T-helper 9 cell (primary cell): Measurements from ENCODE around the gene KRT77.

Experiments
- DNase-seq: peaks from one replicate; pipeline ENCODE4 v3.0.0-alpha.2; 2020

Gene KRT77

GRCh38 chr12:52691076-52691840, 12.1 kb downstream of the KRT77 start:
- peak; percentile 41 for DNase-seq

GRCh38 chr12:52690351-52691075, 12.8 kb downstream of the KRT77 start:
- DNase-seq = no peak

DNA sequence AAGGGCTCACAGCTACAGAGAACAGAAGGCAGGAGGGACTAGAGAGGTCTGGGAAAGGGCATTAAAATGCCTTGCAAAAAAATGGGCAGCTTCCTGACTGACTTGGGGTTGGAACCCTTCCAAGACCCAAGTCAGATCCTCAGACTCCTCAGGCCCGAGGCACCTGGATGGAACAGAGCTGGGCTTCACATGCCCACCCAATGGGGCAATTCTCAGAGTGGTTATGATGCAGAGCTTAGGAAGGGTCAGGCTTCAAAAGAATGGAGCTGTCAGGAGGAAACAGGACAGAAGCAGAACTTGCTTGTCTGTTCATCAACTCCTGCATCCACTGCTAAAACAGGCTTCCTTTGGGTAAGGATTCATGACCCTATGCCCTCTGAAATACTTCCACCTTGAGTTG, 13.4 kb downstream of the KRT77 start:
- DNase-seq = no peak

GRCh38 chr12:52689239-52689638, 14.1 kb downstream of the KRT77 start:
- no peak for DNase-seq

GRCh38 chr12:52688481-52688880, 14.8 kb downstream of the KRT77 start:
- DNase-seq = no peak

DNA sequence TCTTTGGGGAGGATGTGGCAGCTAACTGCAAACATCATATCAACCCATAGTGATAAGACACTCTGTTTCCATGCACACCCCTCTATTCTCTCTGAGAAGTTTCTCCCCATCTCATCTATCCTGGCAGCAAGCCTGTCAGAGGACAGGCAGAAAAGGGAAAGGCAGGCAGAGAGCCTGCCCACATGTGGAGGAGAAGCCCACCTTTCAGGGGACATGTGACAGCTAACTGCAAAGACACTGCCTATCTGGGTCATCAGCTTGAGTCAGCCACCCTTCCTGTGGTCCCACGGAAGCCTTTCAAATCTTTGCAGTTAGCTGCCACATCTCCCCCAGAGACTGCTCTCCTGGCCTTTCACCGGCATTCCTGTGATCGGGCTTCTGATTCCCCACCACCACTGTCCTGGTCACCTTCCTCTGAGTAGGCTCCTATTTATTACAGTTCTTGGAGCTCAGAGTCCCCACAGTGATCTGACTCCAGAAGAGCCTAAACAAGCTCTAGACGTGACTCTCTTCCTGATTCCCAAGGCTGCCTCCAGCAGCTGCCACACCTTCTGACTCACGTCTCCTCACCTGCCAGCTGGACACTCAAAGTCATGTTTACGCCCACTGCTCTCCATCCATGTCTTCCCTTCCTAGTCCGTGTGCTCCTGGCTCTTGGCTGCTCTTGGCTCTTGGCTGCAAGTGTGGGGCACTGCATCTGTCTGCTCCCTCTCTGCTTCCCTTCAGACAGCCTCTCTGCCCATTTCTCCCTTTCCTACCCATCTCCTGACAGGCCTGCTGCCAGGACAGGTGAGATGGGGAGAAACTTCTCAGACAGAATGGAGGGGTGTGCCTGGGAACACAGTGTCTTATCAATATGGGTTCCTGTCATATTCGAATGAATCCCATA, 15.6 kb downstream of the KRT77 start:
- no peak for DNase-seq

- DNase-seq = no peak
Observed at GRCh38 chr12:52686756-52687487, 16.4 kb downstream of the KRT77 start.

DNA sequence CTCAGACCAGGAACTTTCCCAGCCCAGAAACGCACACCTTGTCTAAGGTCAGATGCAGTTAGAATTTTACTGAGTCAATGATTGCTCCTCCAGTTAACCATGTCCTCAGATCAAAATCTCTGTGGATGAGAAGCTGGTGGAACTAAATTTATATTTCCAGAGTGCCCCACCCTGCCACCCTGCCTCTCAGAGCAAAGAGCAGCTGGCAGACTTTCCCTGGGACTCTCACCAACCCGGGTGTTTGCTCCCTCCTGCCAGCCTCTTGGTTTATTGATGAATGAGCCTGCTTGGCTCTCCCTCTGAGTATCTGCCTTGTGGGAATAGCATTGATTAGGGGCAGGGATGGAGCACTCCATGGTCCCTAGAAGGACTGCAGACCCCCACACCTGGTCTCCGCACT, 17.3 kb downstream of the KRT77 start:
- DNase-seq = no peak

GRCh38 chr12:52685406-52685890, 17.9 kb downstream of the KRT77 start:
- no peak for DNase-seq

- DNase-seq = no peak
Observed at GRCh38 chr12:52684431-52684830, 18.9 kb downstream of the KRT77 start.

- DNase-seq = no peak
Observed at GRCh38 chr12:52683575-52684300, 19.6 kb downstream of the KRT77 start.

GRCh38 chr12:52682938-52683574, 20.3 kb downstream of the KRT77 start:
- DNase-seq = no peak

DNA sequence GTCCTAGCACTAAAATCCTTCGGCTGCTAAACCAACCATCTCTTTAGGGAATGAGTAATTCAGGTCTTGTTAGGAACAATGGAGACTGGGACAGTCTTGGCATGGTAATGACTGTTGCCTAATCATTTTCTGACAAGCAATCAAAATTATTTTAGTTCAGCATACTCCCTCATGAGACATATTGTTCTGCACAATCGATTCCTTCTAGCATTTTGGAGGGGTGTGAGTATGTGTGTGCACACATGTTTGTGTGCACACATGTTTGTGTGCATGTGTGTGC, 21.0 kb downstream of the KRT77 start:
- DNase-seq = no peak

- DNase-seq = no peak
Observed at GRCh38 chr12:52681526-52682380, 21.6 kb downstream of the KRT77 start.

DNA sequence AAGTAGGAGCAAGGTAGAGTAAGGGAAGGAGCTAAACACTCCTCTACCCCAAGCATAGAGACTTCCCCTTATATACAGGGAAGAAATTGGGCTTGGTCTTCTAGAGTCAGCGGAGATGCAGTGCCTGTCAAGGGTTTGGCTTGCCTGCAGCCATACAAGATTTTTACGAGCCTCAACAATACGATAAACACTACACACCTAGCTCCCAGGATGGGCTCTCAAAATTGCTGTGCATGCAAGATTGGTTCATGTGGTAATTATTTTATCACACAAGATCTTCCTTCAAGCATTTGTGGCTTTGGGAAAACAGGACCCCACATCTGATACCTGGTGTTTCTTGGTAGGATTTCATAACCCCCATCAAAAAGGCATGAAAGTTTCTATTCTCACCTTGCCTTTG, 23.0 kb downstream of the KRT77 start, which contains the start of gene KRT1:
KRT1 (minus strand) TSS at position 45 of the 400 bp plus-strand sequence. CDS start 59 bp downstream, outside the sequence.
- DNase-seq = no peak

DNA sequence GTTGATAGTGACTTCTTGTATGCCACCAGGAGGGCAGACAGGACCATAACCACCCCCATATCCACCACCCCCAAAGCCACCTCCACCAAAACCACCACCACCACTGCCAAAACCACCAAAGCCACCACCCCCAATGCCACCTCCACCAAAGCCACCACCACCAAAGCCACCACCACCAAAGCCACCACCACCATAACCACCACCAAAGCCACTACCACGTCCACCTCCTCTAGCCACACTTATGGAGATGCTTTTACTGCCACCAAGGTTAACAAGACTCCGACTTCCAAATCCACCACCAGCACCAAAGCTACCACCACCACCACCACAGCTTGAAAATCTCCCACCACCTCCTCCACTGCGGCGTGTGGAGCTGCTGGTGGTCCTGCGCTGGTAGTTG, 23.4 kb downstream of the KRT77 start:
- DNase-seq = no peak

DNA sequence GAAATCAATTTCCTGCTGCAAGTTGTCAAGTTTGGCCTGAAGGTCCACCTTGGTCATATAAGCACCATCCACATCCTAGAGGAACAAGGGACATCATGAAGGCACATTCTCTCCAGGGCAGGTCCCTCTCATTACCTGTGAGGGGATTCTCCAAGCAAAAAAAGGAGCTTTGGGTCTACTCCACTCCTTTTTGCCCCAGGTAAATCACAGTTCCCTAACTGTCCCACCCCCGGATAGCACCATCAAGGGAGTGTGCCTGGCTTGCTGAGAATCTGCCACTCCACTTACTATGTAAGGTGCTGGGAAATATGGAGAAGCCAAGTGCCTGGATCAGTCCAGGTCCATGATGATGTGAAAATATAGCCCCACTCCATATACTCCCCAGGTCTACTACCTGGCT, 25.7 kb downstream of the KRT77 start:
- no peak for DNase-seq

DNA sequence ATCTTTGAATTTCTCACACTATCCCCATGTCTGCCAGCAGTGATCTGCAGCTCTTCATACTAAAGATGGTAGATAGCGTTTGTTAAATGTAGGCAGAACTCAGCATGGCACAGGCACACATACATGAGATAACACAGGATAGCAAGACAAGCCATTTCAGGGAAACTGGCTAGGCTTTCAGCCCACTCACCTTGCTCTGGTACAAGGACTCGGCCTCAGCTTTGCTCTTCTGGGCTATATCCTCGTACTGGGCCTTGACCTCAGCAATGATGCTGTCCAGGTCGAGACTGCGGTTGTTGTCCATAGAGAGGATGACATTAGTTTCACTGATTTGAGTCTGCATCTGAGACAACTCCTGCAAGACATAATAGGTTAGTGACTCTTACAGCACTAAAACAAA, 26.2 kb downstream of the KRT77 start:
- DNase-seq = no peak

- no peak for DNase-seq
Observed at GRCh38 chr12:52676163-52676562, 27.2 kb downstream of the KRT77 start.

GRCh38 chr12:52675301-52675701, 28.0 kb downstream of the KRT77 start:
- no peak for DNase-seq

DNA sequence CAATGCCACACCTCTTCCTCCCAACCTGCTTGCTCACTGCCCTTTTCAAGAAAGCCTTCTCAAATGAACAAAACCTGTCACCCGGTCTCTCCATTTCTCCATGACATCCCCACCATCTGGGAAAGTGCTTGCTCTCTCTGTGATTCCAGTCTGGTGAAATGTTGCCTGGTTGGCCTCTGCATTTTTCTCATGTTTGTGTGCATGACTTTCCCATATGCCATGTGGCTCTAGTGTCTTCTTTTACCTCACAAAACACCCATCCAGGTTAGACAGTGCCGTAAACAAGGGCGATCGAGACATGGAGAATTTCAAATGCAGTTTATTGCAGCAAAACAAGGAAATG, 28.9 kb downstream of the KRT77 start:
- no peak for DNase-seq
